Measurements from ENCODE around the gene PACRG. TPM values are rescaled to one million over a fixed set of nuclear protein-coding genes. Genes with fewer than 3 reads are reported as not detected.

Gene PACRG
- polyA plus RNA-seq, 1 of the 3 experiments (the other 2 are of a cell fraction), result 0.56 TPM

DNA sequence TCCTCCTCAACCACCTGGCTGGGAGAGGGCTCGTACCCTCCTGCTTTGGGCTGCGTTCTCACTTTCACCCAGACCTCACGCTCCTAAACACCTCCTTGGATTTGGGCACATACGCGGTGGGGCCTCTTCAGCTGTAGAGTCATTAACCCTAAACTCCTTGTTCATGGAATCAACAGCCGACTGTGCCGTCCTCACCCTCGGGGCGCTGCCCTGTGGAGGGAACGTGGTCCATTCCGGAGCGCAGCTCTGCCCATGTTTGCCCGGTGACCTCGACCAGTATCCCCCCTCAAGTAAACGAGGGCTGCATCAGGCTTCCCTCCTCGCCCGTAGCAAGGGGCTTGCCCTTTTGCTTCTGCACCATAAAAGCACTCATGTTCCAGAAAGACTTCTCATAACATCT, 512.8 kb downstream of the PACRG start:
- H3K27me3 ChIP-seq (ENCODE audit: insufficient read depth), result no peaks in the 10 kb centered on the region
- no peaks in the 10 kb centered on the region for H3K36me3 ChIP-seq (replicated peaks in 1 of 2; ENCODE audit: control insufficient read depth in 1 of 2, insufficient read depth in 2 of 2, low read length in 1 of 2)
- 84% methylated on average over 16 of the region's 17 CpGs for WGBS (ENCODE audit: low lambda C conversion rate)
- no peaks in the 10 kb centered on the region for H3K79me2 ChIP-seq (ENCODE audit: insufficient read depth)
- no peaks in the 10 kb centered on the region for H3F3A ChIP-seq (replicated peaks; ENCODE audit: insufficient read depth)
- H3K9me2 ChIP-seq, result no peaks in the 10 kb centered on the region
- no peaks in the 10 kb centered on the region for H3K9me3 ChIP-seq
- H4K20me1 ChIP-seq (ENCODE audit: insufficient read depth), result no peaks in the 10 kb centered on the region
- no peak for TF ChIP-seq TEAD4 (IDR thresholded peaks at IDR 0.05; ENCODE audit: borderline replicate concordance, insufficient read depth)
- no peak for TF ChIP-seq EZH2phosphoT487 (IDR thresholded peaks at IDR 0.05; ENCODE audit: borderline replicate concordance, low read depth)
- no peak for TF ChIP-seq FOXM1 (IDR thresholded peaks at IDR 0.05; ENCODE audit: low read depth)
- TF ChIP-seq, protein P1, sequence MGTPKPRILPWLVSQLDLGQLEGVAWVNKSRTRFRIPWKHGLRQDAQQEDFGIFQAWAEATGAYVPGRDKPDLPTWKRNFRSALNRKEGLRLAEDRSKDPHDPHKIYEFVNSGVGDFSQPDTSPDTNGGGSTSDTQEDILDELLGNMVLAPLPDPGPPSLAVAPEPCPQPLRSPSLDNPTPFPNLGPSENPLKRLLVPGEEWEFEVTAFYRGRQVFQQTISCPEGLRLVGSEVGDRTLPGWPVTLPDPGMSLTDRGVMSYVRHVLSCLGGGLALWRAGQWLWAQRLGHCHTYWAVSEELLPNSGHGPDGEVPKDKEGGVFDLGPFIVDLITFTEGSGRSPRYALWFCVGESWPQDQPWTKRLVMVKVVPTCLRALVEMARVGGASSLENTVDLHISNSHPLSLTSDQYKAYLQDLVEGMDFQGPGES (IDR thresholded peaks at IDR 0.05; ENCODE audit: low read depth, low read length), result no peak
- H3K9ac ChIP-seq, result no peak overlapping the region
- peaks cover 0 to 3% of the 10 kb centered on the region in 2 experiments; a peak in 1 of 4 replicates for H3K4me1 ChIP-seq (ENCODE audit: control insufficient read depth in 1 of 2, insufficient read depth in 2 of 2, low read depth in 1 of 2, low read length in 1 of 2)
- ChIA-PET CTCF (no interaction called here), POLR2A (no interaction called here)
- no peak overlapping the region for H3K27ac ChIP-seq (ENCODE audit: low read depth in 2 of 2, low read length in 1 of 2)
- H2AFZ ChIP-seq (ENCODE audit: low read depth), result no peak overlapping the region
- H3K4me3 ChIP-seq (ENCODE audit: low read depth in 2 of 2, low read length in 1 of 2), result no peak overlapping the region
- DNase-seq, result no peak
- no peak overlapping the region for H3K4me2 ChIP-seq

DNA sequence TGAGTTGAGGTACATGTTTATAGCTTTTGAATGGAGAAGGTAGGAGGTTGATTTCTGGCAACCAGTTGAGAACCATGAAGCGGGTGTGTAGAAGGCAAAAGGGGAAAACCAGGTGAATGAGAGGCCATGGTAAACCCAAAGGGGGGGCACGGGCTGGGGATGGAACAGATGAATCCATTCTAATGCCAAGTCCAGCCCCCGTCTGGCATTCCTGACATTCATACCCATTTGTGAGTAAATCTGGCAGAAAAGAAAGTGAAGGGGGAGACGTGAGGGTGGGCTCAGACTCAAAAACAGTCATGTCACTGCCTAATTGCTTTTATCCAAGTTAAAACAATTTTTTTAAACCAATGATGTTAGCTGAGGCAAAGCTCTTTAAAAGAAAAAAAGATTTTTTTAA, 513.9 kb downstream of the PACRG start:
- Histone ChIP-seq H3K4me2 (no peak overlapping the region), H3K9me3 (no peaks in the 10 kb centered on the region), H2AFZ (ENCODE audit: low read depth) (no peak overlapping the region), H3F3A (replicated peaks; ENCODE audit: insufficient read depth) (no peaks in the 10 kb centered on the region), H3K4me3 (ENCODE audit: low read depth in 2 of 2, low read length in 1 of 2) (no peak overlapping the region), H3K79me2 (ENCODE audit: insufficient read depth) (no peaks in the 10 kb centered on the region), H3K27ac (ENCODE audit: low read depth in 2 of 2, low read length in 1 of 2) (no peak overlapping the region), H3K27me3 (ENCODE audit: insufficient read depth) (no peaks in the 10 kb centered on the region), H3K36me3 (replicated peaks in 1 of 2; ENCODE audit: control insufficient read depth in 1 of 2, insufficient read depth in 2 of 2, low read length in 1 of 2) (no peaks in the 10 kb centered on the region), H3K4me1 (ENCODE audit: control insufficient read depth in 1 of 2, insufficient read depth in 2 of 2, low read depth in 1 of 2, low read length in 1 of 2) (peaks cover 0 to 3% of the 10 kb centered on the region in 2 experiments; a peak in 1 of 4 replicates), H4K20me1 (ENCODE audit: insufficient read depth) (no peaks in the 10 kb centered on the region), H3K9ac (no peak overlapping the region), H3K9me2 (no peaks in the 10 kb centered on the region)
- no peak for DNase-seq
- no peak for TF ChIP-seq FOSL2 (IDR thresholded peaks at IDR 0.05; ENCODE audit: borderline replicate concordance, low read depth)
- TF ChIP-seq, protein P2, sequence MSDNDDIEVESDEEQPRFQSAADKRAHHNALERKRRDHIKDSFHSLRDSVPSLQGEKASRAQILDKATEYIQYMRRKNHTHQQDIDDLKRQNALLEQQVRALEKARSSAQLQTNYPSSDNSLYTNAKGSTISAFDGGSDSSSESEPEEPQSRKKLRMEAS (IDR thresholded peaks at IDR 0.05; ENCODE audit: low read depth), result no peak
- TF ChIP-seq MEF2A (IDR thresholded peaks at IDR 0.05; ENCODE audit: borderline replicate concordance, low read depth), result no peak
- TF ChIP-seq JUND (IDR thresholded peaks at IDR 0.05), result no peak
- TF ChIP-seq, protein P3, sequence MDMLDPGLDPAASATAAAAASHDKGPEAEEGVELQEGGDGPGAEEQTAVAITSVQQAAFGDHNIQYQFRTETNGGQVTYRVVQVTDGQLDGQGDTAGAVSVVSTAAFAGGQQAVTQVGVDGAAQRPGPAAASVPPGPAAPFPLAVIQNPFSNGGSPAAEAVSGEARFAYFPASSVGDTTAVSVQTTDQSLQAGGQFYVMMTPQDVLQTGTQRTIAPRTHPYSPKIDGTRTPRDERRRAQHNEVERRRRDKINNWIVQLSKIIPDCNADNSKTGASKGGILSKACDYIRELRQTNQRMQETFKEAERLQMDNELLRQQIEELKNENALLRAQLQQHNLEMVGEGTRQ (IDR thresholded peaks at IDR 0.05; ENCODE audit: borderline replicate concordance, low read depth, low read length), result no peak
- TF ChIP-seq MXI1 (IDR thresholded peaks at IDR 0.05; ENCODE audit: low read depth, low read length), result no peak
- TF ChIP-seq, protein P4, sequence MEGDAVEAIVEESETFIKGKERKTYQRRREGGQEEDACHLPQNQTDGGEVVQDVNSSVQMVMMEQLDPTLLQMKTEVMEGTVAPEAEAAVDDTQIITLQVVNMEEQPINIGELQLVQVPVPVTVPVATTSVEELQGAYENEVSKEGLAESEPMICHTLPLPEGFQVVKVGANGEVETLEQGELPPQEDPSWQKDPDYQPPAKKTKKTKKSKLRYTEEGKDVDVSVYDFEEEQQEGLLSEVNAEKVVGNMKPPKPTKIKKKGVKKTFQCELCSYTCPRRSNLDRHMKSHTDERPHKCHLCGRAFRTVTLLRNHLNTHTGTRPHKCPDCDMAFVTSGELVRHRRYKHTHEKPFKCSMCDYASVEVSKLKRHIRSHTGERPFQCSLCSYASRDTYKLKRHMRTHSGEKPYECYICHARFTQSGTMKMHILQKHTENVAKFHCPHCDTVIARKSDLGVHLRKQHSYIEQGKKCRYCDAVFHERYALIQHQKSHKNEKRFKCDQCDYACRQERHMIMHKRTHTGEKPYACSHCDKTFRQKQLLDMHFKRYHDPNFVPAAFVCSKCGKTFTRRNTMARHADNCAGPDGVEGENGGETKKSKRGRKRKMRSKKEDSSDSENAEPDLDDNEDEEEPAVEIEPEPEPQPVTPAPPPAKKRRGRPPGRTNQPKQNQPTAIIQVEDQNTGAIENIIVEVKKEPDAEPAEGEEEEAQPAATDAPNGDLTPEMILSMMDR (IDR thresholded peaks at IDR 0.05), result no peak
- no peak for TF ChIP-seq CHD2 (IDR thresholded peaks at IDR 0.05; ENCODE audit: low read length, partially characterized antibody)
- no peak for TF ChIP-seq POLR2AphosphoS5 (IDR thresholded peaks at IDR 0.05; ENCODE audit: low read depth, low read length)
- TF ChIP-seq GABPA (IDR thresholded peaks at IDR 0.05; ENCODE audit: low read depth), result no peak
- TF ChIP-seq, protein P5, sequence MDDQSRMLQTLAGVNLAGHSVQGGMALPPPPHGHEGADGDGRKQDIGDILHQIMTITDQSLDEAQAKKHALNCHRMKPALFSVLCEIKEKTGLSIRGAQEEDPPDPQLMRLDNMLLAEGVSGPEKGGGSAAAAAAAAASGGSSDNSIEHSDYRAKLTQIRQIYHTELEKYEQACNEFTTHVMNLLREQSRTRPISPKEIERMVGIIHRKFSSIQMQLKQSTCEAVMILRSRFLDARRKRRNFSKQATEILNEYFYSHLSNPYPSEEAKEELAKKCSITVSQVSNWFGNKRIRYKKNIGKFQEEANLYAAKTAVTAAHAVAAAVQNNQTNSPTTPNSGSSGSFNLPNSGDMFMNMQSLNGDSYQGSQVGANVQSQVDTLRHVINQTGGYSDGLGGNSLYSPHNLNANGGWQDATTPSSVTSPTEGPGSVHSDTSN (IDR thresholded peaks at IDR 0.05), result no peak
- TF ChIP-seq RAD21 (IDR thresholded peaks at IDR 0.05; ENCODE audit: low read length), result no peak
- TF ChIP-seq GATA2 (CRISPR knock-in tag; IDR thresholded peaks at IDR 0.05), result no peak
- no peak for TF ChIP-seq RFX5 (IDR thresholded peaks at IDR 0.05; ENCODE audit: low read length)
- TF ChIP-seq, protein P1 (IDR thresholded peaks at IDR 0.05; ENCODE audit: low read depth, low read length), result no peak
- TF ChIP-seq FOXJ3 (CRISPR knock-in tag; IDR thresholded peaks at IDR 0.05), result no peak
- TF ChIP-seq YY1 (IDR thresholded peaks at IDR 0.05; ENCODE audit: low read depth), result no peak
- POLR2A ChIA-PET, result no interaction called here
- CTCF ChIA-PET, result no interaction called here
- 42% methylated on average over 4 of the region's 4 CpGs for WGBS (ENCODE audit: low lambda C conversion rate)
